WTC11 (cell line): ENCODE data around the gene IFITM10. TPM values are rescaled to one million over a fixed set of nuclear protein-coding genes. Genes with fewer than 3 reads are reported as not detected.

ENCODE experiments used
- ATAC-seq: fragments of 200-7000 bp; cut with Tn5 transposase; 2 replicates; pipeline ENCODE4 v1.10.0; 2021; ENCODE audit warnings: mild to moderate bottlenecking, moderate library complexity
- CTCF ChIA-PET: fragments of 300-600 bp; sonication (Branson Sonifier 250); formaldehyde crosslinking; loops from one replicate; lab custom pipeline; 2021; ENCODE audit warnings: antibody characterized with exemption; lab: Charles Lee
- POLR2A ChIA-PET: fragments of 350-600 bp; sonication (Branson Sonifier 250); formaldehyde crosslinking; loops from one replicate; lab custom pipeline; 2021; ENCODE audit warnings: antibody characterized with exemption; lab: Charles Lee
- DNase-seq: peaks from one replicate; pipeline ENCODE4 v3.0.0; 2021; ENCODE audit warnings: low spot score
- H3K27ac Mint-ChIP-seq: 2 replicates; pipeline ENCODE4 v1.8.0; 2021; ENCODE audit warnings: mixed read lengths
- H3K27me3 Mint-ChIP-seq: 2 replicates; pipeline ENCODE4 v1.8.0; 2021; ENCODE audit warnings: low read depth, mild to moderate bottlenecking, moderate library complexity, mixed read lengths
- H3K36me3 Mint-ChIP-seq: 2 replicates; pipeline ENCODE4 v1.8.0; 2021; ENCODE audit warnings: mixed read lengths
- H3K4me1 Mint-ChIP-seq: 2 replicates; pipeline ENCODE4 v1.8.0; 2022; ENCODE audit warnings: mixed read lengths
- H3K4me3 Mint-ChIP-seq: 2 replicates; pipeline ENCODE4 v1.8.0; 2021; ENCODE audit warnings: mild to moderate bottlenecking, moderate library complexity, mixed read lengths
- H3K9me3 Mint-ChIP-seq: 2 replicates; pipeline ENCODE4 v1.8.0; 2021; ENCODE audit warnings: mixed read lengths
- CBFB ChIP-seq: sonication (generic); formaldehyde crosslinking; IDR thresholded peaks from 2 replicates; pipeline ENCODE4 v1.8.1; 2022; ENCODE audit warnings: mild to moderate bottlenecking, low read depth, missing genetic modification reagents
- ETV6 ChIP-seq: sonication (generic); formaldehyde crosslinking; IDR thresholded peaks from 2 replicates; pipeline ENCODE4 v1.8.1; 2022; ENCODE audit warnings: mild to moderate bottlenecking, missing genetic modification reagents
- GRHL2 ChIP-seq: fragments of 250-450 bp; sonication (Bioruptor Pico); IDR thresholded peaks from 2 replicates; pipeline ENCODE4 v1.8.0; 2022; ENCODE audit warnings: mild to moderate bottlenecking, moderate library complexity; ENCODE audit not compliant: insufficient replicate concordance, severe bottlenecking
- GTF2I ChIP-seq: fragments of 250-450 bp; sonication (Bioruptor Pico); conservative IDR thresholded peaks from 2 replicates; pipeline ENCODE4 v1.4.0; 2021; ENCODE audit warnings: mild to moderate bottlenecking
- MXD4 ChIP-seq: fragments of 250-450 bp; sonication (Bioruptor Pico); IDR thresholded peaks from 2 replicates; pipeline ENCODE4 v1.8.0; 2021; ENCODE audit warnings: mild to moderate bottlenecking, moderate library complexity, borderline replicate concordance
- NFE2L1 ChIP-seq: sonication (generic); formaldehyde crosslinking; IDR thresholded peaks from 2 replicates; pipeline ENCODE4 v1.8.1; 2023; ENCODE audit warnings: missing genetic modification reagents
- SMAD3 ChIP-seq: sonication (generic); formaldehyde crosslinking; IDR thresholded peaks from 2 replicates; pipeline ENCODE4 v1.8.0; 2022; ENCODE audit warnings: missing genetic modification reagents, mild to moderate bottlenecking, borderline replicate concordance
- ZNF219 ChIP-seq: sonication (generic); formaldehyde crosslinking; IDR thresholded peaks from 2 replicates; pipeline ENCODE4 v1.8.0; 2023; ENCODE audit warnings: missing genetic modification reagents, mild to moderate bottlenecking, borderline replicate concordance
- ZNF423 ChIP-seq: fragments of 250-450 bp; sonication (Bioruptor Pico); IDR thresholded peaks from 2 replicates; pipeline ENCODE4 v2.1.2; 2022; ENCODE audit warnings: mild to moderate bottlenecking, moderate library complexity
- total RNA-seq: library from RNA; stranded (reverse); gene quantifications from 3 replicates; pipeline ENCODE4 v1.2.3, GENCODE V29; 2021
- TF ChIP-seq, protein P1 (sequence below): sonication (generic); formaldehyde crosslinking; IDR thresholded peaks from 2 replicates; pipeline ENCODE4 v1.8.1; 2023; ENCODE audit warnings: mild to moderate bottlenecking, moderate library complexity, missing genetic modification reagents
- TF ChIP-seq, protein P2 (sequence below): sonication (generic); formaldehyde crosslinking; IDR thresholded peaks from 2 replicates; pipeline ENCODE4 v1.8.0; 2022; ENCODE audit warnings: missing genetic modification reagents
- TF ChIP-seq, protein P3 (sequence below): sonication (generic); formaldehyde crosslinking; IDR thresholded peaks from 2 replicates; pipeline ENCODE4 v1.8.1; 2022; ENCODE audit warnings: mild to moderate bottlenecking, moderate library complexity, missing genetic modification reagents
- TF ChIP-seq, protein P4 (sequence below): sonication (generic); formaldehyde crosslinking; IDR thresholded peaks from 2 replicates; pipeline ENCODE4 v1.8.0; 2023; ENCODE audit warnings: missing genetic modification reagents, mild to moderate bottlenecking, borderline replicate concordance

IFITM10 gene
- total RNA-seq, 1 experiment from 2014 or later = 1.7 TPM

DNA sequence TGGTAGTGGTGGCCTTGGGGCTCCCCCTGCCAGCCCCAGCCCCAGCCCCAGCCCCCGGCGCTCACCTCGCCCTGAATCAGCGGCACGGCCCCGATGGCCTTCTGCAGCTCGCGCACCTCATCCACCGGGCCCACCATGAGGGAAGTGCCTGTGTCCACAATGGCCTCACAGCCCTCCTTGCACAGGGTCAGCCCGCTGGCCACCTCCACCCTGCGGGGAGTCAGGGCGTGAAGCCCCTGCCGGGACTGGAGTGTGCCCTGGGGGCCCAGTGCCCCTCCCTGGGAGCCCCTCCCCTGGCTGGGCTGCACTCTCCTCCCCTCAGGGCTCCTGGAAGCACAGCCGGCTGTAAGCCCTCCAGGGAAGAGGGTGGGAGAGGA lies 3.5 kb upstream of the IFITM10 start (continued):
- no peak for TF ChIP-seq GRHL2 (CRISPR knock-in tag)

DNA sequence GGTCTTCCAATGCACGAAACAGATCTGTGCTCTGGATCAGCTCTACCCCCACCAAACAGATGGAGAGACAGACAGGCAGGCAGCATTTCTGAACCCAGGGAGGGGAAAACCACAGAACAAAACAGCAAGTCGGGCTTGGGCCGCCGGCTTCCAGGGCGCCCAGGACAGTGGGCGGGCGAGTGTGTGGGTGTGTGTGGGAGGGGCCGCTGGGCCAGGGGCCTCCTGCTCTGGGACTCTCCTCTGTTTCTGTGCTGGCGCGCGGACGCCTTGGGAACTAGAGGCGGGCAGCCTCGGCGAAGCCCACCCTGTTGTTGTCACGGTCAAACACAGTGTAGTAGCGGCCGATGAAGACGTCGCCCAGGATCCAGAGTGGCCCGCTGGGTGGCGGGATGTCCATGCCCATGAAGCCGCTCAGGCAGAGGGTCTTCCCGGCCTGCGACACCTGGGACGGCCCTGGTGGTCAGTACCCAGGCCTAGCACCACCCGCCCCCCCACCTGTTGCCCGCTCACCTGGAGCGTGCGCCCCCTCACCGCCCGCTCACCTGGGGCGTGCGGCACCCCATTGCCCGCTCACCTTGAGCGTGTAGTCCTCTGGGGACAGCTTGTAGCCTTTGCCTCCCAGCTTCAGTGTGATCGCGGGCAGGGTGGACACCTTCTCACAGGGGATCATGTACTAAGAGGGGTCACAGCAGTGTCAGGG lies 3.0 kb upstream of the IFITM10 start:
- DNase-seq (no peak), ATAC-seq (no peak)
- Mint-ChIP-seq H3K4me1 (peaks cover 12% of the 10 kb centered on the region), H3K9me3 (no peaks in the 10 kb centered on the region), H3K4me3 (no peak overlapping the region), H3K36me3 (no peaks in the 10 kb centered on the region), H3K27me3 (peaks cover 22% of the 10 kb centered on the region), H3K27ac (no peak overlapping the region)
- CTCF ChIA-PET = no interaction called here
- POLR2A ChIA-PET = no interaction called here
- TF ChIP-seq, protein P1, sequence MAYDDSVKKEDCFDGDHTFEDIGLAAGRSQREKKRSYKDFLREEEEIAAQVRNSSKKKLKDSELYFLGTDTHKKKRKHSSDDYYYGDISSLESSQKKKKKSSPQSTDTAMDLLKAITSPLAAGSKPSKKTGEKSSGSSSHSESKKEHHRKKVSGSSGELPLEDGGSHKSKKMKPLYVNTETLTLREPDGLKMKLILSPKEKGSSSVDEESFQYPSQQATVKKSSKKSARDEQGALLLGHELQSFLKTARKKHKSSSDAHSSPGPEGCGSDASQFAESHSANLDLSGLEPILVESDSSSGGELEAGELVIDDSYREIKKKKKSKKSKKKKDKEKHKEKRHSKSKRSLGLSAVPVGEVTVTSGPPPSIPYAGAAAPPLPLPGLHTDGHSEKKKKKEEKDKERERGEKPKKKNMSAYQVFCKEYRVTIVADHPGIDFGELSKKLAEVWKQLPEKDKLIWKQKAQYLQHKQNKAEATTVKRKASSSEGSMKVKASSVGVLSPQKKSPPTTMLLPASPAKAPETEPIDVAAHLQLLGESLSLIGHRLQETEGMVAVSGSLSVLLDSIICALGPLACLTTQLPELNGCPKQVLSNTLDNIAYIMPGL (CRISPR knock-in tag) = no peak
- TF ChIP-seq ETV6 (CRISPR knock-in tag) = no peak
- TF ChIP-seq CBFB (CRISPR knock-in tag) = no peak
- TF ChIP-seq GTF2I (CRISPR knock-in tag) = no peak
- TF ChIP-seq, protein P2, sequence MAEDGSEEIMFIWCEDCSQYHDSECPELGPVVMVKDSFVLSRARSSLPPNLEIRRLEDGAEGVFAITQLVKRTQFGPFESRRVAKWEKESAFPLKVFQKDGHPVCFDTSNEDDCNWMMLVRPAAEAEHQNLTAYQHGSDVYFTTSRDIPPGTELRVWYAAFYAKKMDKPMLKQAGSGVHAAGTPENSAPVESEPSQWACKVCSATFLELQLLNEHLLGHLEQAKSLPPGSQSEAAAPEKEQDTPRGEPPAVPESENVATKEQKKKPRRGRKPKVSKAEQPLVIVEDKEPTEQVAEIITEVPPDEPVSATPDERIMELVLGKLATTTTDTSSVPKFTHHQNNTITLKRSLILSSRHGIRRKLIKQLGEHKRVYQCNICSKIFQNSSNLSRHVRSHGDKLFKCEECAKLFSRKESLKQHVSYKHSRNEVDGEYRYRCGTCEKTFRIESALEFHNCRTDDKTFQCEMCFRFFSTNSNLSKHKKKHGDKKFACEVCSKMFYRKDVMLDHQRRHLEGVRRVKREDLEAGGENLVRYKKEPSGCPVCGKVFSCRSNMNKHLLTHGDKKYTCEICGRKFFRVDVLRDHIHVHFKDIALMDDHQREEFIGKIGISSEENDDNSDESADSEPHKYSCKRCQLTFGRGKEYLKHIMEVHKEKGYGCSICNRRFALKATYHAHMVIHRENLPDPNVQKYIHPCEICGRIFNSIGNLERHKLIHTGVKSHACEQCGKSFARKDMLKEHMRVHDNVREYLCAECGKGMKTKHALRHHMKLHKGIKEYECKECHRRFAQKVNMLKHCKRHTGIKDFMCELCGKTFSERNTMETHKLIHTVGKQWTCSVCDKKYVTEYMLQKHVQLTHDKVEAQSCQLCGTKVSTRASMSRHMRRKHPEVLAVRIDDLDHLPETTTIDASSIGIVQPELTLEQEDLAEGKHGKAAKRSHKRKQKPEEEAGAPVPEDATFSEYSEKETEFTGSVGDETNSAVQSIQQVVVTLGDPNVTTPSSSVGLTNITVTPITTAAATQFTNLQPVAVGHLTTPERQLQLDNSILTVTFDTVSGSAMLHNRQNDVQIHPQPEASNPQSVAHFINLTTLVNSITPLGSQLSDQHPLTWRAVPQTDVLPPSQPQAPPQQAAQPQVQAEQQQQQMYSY (CRISPR knock-in tag) = no peak
- no peak for TF ChIP-seq SMAD3 (CRISPR knock-in tag)
- no peak for TF ChIP-seq NFE2L1 (CRISPR knock-in tag)
- no peak for TF ChIP-seq MXD4 (CRISPR knock-in tag)
- TF ChIP-seq, protein P3, sequence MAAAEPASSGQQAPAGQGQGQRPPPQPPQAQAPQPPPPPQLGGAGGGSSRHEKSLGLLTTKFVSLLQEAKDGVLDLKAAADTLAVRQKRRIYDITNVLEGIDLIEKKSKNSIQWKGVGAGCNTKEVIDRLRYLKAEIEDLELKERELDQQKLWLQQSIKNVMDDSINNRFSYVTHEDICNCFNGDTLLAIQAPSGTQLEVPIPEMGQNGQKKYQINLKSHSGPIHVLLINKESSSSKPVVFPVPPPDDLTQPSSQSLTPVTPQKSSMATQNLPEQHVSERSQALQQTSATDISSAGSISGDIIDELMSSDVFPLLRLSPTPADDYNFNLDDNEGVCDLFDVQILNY (CRISPR knock-in tag) = no peak
- TF ChIP-seq, protein P4, sequence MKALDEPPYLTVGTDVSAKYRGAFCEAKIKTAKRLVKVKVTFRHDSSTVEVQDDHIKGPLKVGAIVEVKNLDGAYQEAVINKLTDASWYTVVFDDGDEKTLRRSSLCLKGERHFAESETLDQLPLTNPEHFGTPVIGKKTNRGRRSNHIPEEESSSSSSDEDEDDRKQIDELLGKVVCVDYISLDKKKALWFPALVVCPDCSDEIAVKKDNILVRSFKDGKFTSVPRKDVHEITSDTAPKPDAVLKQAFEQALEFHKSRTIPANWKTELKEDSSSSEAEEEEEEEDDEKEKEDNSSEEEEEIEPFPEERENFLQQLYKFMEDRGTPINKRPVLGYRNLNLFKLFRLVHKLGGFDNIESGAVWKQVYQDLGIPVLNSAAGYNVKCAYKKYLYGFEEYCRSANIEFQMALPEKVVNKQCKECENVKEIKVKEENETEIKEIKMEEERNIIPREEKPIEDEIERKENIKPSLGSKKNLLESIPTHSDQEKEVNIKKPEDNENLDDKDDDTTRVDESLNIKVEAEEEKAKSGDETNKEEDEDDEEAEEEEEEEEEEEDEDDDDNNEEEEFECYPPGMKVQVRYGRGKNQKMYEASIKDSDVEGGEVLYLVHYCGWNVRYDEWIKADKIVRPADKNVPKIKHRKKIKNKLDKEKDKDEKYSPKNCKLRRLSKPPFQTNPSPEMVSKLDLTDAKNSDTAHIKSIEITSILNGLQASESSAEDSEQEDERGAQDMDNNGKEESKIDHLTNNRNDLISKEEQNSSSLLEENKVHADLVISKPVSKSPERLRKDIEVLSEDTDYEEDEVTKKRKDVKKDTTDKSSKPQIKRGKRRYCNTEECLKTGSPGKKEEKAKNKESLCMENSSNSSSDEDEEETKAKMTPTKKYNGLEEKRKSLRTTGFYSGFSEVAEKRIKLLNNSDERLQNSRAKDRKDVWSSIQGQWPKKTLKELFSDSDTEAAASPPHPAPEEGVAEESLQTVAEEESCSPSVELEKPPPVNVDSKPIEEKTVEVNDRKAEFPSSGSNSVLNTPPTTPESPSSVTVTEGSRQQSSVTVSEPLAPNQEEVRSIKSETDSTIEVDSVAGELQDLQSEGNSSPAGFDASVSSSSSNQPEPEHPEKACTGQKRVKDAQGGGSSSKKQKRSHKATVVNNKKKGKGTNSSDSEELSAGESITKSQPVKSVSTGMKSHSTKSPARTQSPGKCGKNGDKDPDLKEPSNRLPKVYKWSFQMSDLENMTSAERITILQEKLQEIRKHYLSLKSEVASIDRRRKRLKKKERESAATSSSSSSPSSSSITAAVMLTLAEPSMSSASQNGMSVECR (CRISPR knock-in tag) = no peak
- TF ChIP-seq ZNF219 (CRISPR knock-in tag) = no peak
- TF ChIP-seq ZNF423 (CRISPR knock-in tag) = no peak
